AG10803 (cell line): ENCODE measurements around the gene MPL.

Source experiments
- DNase-seq: peaks from one replicate; pipeline ENCODE4 v3.0.0; 2010; ENCODE audit warnings: low read depth
- H3K4me3 ChIP-seq: 2 replicates; pipeline ENCODE4 v1.5.1; 2011; ENCODE audit warnings: mild to moderate bottlenecking, low read length, control low read depth
- CTCF ChIP-seq: conservative IDR thresholded peaks from 2 replicates; pipeline ENCODE4 v1.5.1; 2011; ENCODE audit warnings: mild to moderate bottlenecking, low read length, control low read depth, inconsistent platforms

MPL gene

GRCh38 chr1:43337588-43337987 is at the start of gene MPL:
MPL (plus strand) TSS chr1:43337818; CDS start chr1:43337849, 31 bp downstream.
- DNase-seq, result no peak
- no peak for TF ChIP-seq CTCF
- H3K4me3 ChIP-seq, result no peak within 1 kb of the TSS

- no peak for TF ChIP-seq CTCF
- no peak for DNase-seq
- H3K4me3 ChIP-seq, result no peak overlapping the region
Observed at GRCh38 chr1:43288058-43288784, 49.4 kb upstream of the MPL start.

GRCh38 chr1:43288785-43289706 is 48.6 kb upstream of the MPL start:
- TF ChIP-seq CTCF, result no peak
- no peak for DNase-seq
- no peak overlapping the region for H3K4me3 ChIP-seq

- no peak for TF ChIP-seq CTCF
- DNase-seq, result no peak
- no peak overlapping the region for H3K4me3 ChIP-seq
Observed at GRCh38 chr1:43292216-43292615, 45.4 kb upstream of the MPL start.

GRCh38 chr1:43292679-43293078 is 44.9 kb upstream of the MPL start:
- no peak for DNase-seq
- no peak for TF ChIP-seq CTCF
- no peak overlapping the region for H3K4me3 ChIP-seq

GRCh38 chr1:43293176-43293575 is 44.4 kb upstream of the MPL start:
- no peak for TF ChIP-seq CTCF
- no peak for DNase-seq

More at GRCh38 chr1:43293176-43293575, 44.4 kb upstream of the MPL start:
- H3K4me3 ChIP-seq, result no peak overlapping the region
